GOT3 (cell line): Measurements from ENCODE around the gene MED22.
"Not testable (repeated sequence)": the region's sequence is repeated elsewhere in the genome, so short reads cannot be mapped to it uniquely, and the experiment has no call there.

ENCODE experiments used
- DNase-seq: peaks from one replicate; lab custom pipeline; 2025; ENCODE audit warnings: mixed read lengths; lab: John Stamatoyannopoulos, UW

The MED22 gene

GRCh38 chr9:133304477-133305377 lies 43.2 kb downstream of the MED22 start:
- no peak for DNase-seq

GRCh38 chr9:133304158-133304470 lies 43.8 kb downstream of the MED22 start:
- no peak for DNase-seq

GRCh38 chr9:133303266-133304157 lies 44.4 kb downstream of the MED22 start:
- DNase-seq: no peak

- no peak for DNase-seq
Observed at GRCh38 chr9:133301253-133302230, 46.4 kb downstream of the MED22 start.

- DNase-seq: not testable (repeated sequence)
Observed at GRCh38 chr9:133299996-133300395, 47.9 kb downstream of the MED22 start.

GRCh38 chr9:133294257-133294656 lies 53.7 kb downstream of the MED22 start:
- no peak for DNase-seq

- DNase-seq: no peak
Observed at GRCh38 chr9:133290751-133291302, 57.1 kb downstream of the MED22 start.
